HepG2 (cell line): Measurements from ENCODE around the gene PACC1. TPM values are rescaled to one million over a fixed set of nuclear protein-coding genes. Genes with fewer than 3 reads are reported as not detected.

Experiments used
- BCL6 ChIP-seq: IDR thresholded peaks from 2 replicates; pipeline ENCODE4 v1.6.1; 2016; ENCODE audit warnings: missing genetic modification reagents, missing compliant biosample characterization
- CCDC6 ChIP-seq: sonication (generic); formaldehyde crosslinking; IDR thresholded peaks from 2 replicates; pipeline ENCODE4 v1.8.1; 2022; ENCODE audit warnings: mild to moderate bottlenecking, missing genetic modification reagents, moderate library complexity
- FOXK1 ChIP-seq: sonication (generic); formaldehyde crosslinking; IDR thresholded peaks from 2 replicates; pipeline ENCODE4 v1.4.0; 2020; ENCODE audit warnings: low read depth, missing genetic modification reagents, borderline replicate concordance
- HNRNPH1 ChIP-seq: fragments of 200-400 bp; formaldehyde crosslinking; optimal IDR thresholded peaks from 2 replicates; pipeline ENCODE3; 2017; ENCODE audit warnings: mild to moderate bottlenecking, low read depth, low read length
- HNRNPUL1 ChIP-seq: fragments of 200-400 bp; formaldehyde crosslinking; IDR thresholded peaks from 2 replicates; pipeline ENCODE4 v1.6.1; 2017; ENCODE audit warnings: low read depth, mild to moderate bottlenecking, low read length, moderate library complexity
- HOXA5 ChIP-seq: sonication (generic); formaldehyde crosslinking; IDR thresholded peaks from 2 replicates; pipeline ENCODE4 v1.4.0; 2020; ENCODE audit warnings: missing genetic modification reagents
- MTF2 ChIP-seq: sonication (generic); formaldehyde crosslinking; IDR thresholded peaks from 2 replicates; pipeline ENCODE4 v1.5.0; 2020; ENCODE audit warnings: missing genetic modification reagents, borderline replicate concordance
- MXD3 ChIP-seq: IDR thresholded peaks from 2 replicates; pipeline ENCODE4 v1.6.1; 2016; ENCODE audit warnings: mild to moderate bottlenecking, missing biosample characterization, missing genetic modification reagents
- PHF20 ChIP-seq: sonication (generic); formaldehyde crosslinking; IDR thresholded peaks from 2 replicates; pipeline ENCODE4 v1.5.0; 2020; ENCODE audit warnings: mild to moderate bottlenecking, missing genetic modification reagents
- SMC3 ChIP-seq: IDR thresholded peaks from 2 replicates; pipeline ENCODE4 v1.6.1; 2011; ENCODE audit warnings: low read length, improper control_type of control experiment
- SNAI1 ChIP-seq: sonication (generic); formaldehyde crosslinking; IDR thresholded peaks from 2 replicates; pipeline ENCODE4 v1.5.0; 2020; ENCODE audit warnings: mild to moderate bottlenecking, missing genetic modification reagents, borderline replicate concordance
- TBL1XR1 ChIP-seq: fragments of 150-350 bp; IDR thresholded peaks from 2 replicates; pipeline ENCODE4 v1.6.1; 2014; ENCODE audit warnings: borderline replicate concordance, low read length; ENCODE audit not compliant: partially characterized antibody
- ZBTB49 ChIP-seq: sonication (generic); formaldehyde crosslinking; IDR thresholded peaks from 2 replicates; pipeline ENCODE4 v1.4.0; 2020; ENCODE audit warnings: missing genetic modification reagents, borderline replicate concordance
- ZFP91 ChIP-seq: sonication (generic); formaldehyde crosslinking; IDR thresholded peaks from 2 replicates; pipeline ENCODE4 v1.9.0; 2022; ENCODE audit warnings: missing genetic modification reagents, mild to moderate bottlenecking, borderline replicate concordance
- ZNF281 ChIP-seq: sonication (generic); formaldehyde crosslinking; IDR thresholded peaks from 2 replicates; pipeline ENCODE4 v1.4.0; 2020; ENCODE audit warnings: missing genetic modification reagents, borderline replicate concordance
- ZNF484 ChIP-seq: sonication (generic); formaldehyde crosslinking; IDR thresholded peaks from 2 replicates; pipeline ENCODE4 v1.5.1; 2020; ENCODE audit warnings: mild to moderate bottlenecking, low read depth, missing genetic modification reagents, borderline replicate concordance
- ZNF546 ChIP-seq: sonication (generic); formaldehyde crosslinking; conservative IDR thresholded peaks from 2 replicates; pipeline ENCODE4 v1.8.1; 2023; ENCODE audit warnings: mild to moderate bottlenecking, missing genetic modification reagents
- ZNF589 ChIP-seq: sonication (generic); formaldehyde crosslinking; conservative IDR thresholded peaks from 2 replicates; pipeline ENCODE4 v1.8.0; 2022; ENCODE audit warnings: mild to moderate bottlenecking, moderate library complexity, missing genetic modification reagents
- ZNF75D ChIP-seq: sonication (generic); formaldehyde crosslinking; IDR thresholded peaks from 2 replicates; pipeline ENCODE4 v1.8.1; 2023; ENCODE audit warnings: missing genetic modification reagents, mild to moderate bottlenecking, borderline replicate concordance
- ZNF761 ChIP-seq: sonication (generic); formaldehyde crosslinking; conservative IDR thresholded peaks from 2 replicates; pipeline ENCODE4 v1.4.0; 2020; ENCODE audit warnings: mild to moderate bottlenecking, missing genetic modification reagents
- ZNF850 ChIP-seq: sonication (generic); formaldehyde crosslinking; conservative IDR thresholded peaks from 2 replicates; pipeline ENCODE4 v1.9.0; 2021; ENCODE audit warnings: mild to moderate bottlenecking, missing genetic modification reagents
- ZNF891 ChIP-seq: sonication (generic); formaldehyde crosslinking; IDR thresholded peaks from 2 replicates; pipeline ENCODE4 v1.5.0; 2020; ENCODE audit warnings: mild to moderate bottlenecking, missing genetic modification reagents
- polyA plus RNA-seq, 8 experiments: library from polyadenylated mRNA; depleted of rRNA in 3 of 8; stranded (reverse) in 7 of 8; unstranded in 1 of 8; fragments of >200 nt; fragmentation: Illumina TruSeq in 4 of 8; extraction: Trizol in 4 of 8; gene quantifications; 2 replicates each; pipeline versions ENCODE4 v1.2.1 to v1.2.3, GENCODE V29; 2011 to 2016; ENCODE audit warnings: low read depth in 4 of 8, missing spikeins in 1 of 8, mixed read lengths in 1 of 8; ENCODE audit not compliant: insufficient read depth in 1 of 8
- total RNA-seq, 5 experiments: library from RNA; depleted of rRNA; stranded (reverse); fragments of >200 nt; fragmentation: Illumina TruSeq; extraction: Trizol; gene quantifications; 2 replicates each; pipeline ENCODE4 v1.2.3, GENCODE V29; 2016; ENCODE audit warnings: low read depth in 1 of 5

The PACC1 gene
- total and polyA plus RNA-seq, 2 of the 13 experiments (the other 11 are each of a cell fraction or from before 2014, with no cell fraction given), result 9.4 to 10.7 TPM

- TF ChIP-seq PHF20 (CRISPR knock-in tag) (peak; percentile 49; the same call in 1 of the 2 replicates), HNRNPH1 (no peak), ZBTB49 (CRISPR knock-in tag) (no peak), BCL6 (CRISPR knock-in tag) (0 out of 2 replicates have a peak, but pooled peaks have one; percentile 39), CCDC6 (CRISPR knock-in tag) (no peak), MXD3 (CRISPR knock-in tag) (no peak), ZNF850 (CRISPR knock-in tag) (no peak), MTF2 (CRISPR knock-in tag) (no peak), ZNF546 (CRISPR knock-in tag) (no peak), TBL1XR1 (peak; percentile 37), ZFP91 (CRISPR knock-in tag) (peak; percentile 58), SMC3 (no peak), ZNF761 (CRISPR knock-in tag) (no peak), HNRNPUL1 (no peak), ZNF75D (CRISPR knock-in tag) (no peak), SNAI1 (no peak), ZNF589 (CRISPR knock-in tag) (no peak), ZNF281 (0 out of 2 replicates have a peak, but pooled peaks have one; percentile 11), FOXK1 (CRISPR knock-in tag) (no peak), ZNF484 (CRISPR knock-in tag) (no peak), ZNF891 (CRISPR knock-in tag) (no peak), HOXA5 (CRISPR knock-in tag) (no peak)
Measured at GRCh38 chr1:212414328-212415106, at the start of gene PACC1 (continued).
